LNCaP clone FGC (cell line): ENCODE data around the gene C12orf42.

ENCODE experiments used
- DNase-seq: peaks from one replicate; pipeline ENCODE4 v3.0.0-alpha.2; 2011; ENCODE audit warnings: low read depth
- H3K4me3 ChIP-seq: 2 replicates; pipeline ENCODE4 v1.5.1; 2011; ENCODE audit warnings: mild to moderate bottlenecking, low read depth, low read length, control low read depth
- TF ChIP-seq, protein P1 (sequence below): IDR thresholded peaks from 2 replicates; pipeline ENCODE4 v1.5.1; 2012; ENCODE audit warnings: mild to moderate bottlenecking; ENCODE audit not compliant: control insufficient read depth, insufficient read depth; ENCODE audit errors: extremely low read depth

The C12orf42 gene

DNA sequence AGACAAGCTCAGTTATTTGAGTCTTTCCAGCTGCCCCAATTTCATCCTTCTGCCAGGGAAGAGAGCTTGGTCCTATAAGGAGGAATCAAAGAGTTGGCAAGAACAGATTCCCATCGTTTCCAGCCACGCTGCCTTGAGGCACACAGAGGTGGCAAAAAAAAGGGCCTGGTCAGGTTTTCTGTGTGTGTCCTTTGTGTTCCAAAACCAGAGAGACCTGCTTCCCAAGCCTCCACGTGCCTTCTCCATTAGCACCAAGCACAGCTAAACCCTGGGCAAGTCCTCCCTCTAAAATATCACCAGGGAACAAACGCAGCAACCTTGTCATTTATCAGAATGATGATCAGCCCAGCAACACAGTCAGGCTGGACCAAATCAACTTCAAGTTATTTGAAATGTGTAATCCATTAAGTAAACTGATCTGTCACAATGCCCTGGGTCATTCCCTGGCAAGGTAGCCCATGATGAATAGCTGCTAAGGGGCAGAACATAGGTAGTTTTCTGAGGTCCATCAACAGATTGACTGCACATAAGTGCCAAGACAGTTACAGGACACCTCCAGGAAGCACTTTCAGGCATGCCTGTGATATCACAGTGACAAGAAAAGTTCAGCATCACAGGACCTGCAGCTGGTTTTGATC is 28.6 kb upstream of the C12orf42 start:
- TF ChIP-seq, protein P1, sequence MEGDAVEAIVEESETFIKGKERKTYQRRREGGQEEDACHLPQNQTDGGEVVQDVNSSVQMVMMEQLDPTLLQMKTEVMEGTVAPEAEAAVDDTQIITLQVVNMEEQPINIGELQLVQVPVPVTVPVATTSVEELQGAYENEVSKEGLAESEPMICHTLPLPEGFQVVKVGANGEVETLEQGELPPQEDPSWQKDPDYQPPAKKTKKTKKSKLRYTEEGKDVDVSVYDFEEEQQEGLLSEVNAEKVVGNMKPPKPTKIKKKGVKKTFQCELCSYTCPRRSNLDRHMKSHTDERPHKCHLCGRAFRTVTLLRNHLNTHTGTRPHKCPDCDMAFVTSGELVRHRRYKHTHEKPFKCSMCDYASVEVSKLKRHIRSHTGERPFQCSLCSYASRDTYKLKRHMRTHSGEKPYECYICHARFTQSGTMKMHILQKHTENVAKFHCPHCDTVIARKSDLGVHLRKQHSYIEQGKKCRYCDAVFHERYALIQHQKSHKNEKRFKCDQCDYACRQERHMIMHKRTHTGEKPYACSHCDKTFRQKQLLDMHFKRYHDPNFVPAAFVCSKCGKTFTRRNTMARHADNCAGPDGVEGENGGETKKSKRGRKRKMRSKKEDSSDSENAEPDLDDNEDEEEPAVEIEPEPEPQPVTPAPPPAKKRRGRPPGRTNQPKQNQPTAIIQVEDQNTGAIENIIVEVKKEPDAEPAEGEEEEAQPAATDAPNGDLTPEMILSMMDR = no peak
- H3K4me3 ChIP-seq = no peak overlapping the region
- DNase-seq = no peak

DNA sequence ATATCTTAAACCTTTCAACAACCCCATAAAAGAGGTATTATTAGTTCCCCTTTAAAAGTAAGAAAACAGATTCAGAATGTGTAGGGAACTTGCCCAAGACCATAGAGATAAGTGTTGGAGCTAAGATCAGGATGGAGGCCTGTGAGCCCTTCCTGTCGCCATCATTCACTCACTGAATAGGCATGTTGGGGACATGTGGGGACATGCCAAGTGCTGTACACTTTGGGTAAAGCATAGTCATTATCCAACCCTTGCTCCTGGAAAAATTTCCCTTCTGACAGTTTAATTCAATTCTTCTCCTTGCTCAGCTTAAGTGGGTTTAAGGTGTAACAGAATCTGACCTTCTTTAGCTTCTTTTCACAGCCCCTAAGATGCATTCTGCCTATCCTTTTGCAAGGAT is 28.0 kb upstream of the C12orf42 start:
- TF ChIP-seq, protein P1 = no peak
- DNase-seq = no peak
- H3K4me3 ChIP-seq = no peak overlapping the region

DNA sequence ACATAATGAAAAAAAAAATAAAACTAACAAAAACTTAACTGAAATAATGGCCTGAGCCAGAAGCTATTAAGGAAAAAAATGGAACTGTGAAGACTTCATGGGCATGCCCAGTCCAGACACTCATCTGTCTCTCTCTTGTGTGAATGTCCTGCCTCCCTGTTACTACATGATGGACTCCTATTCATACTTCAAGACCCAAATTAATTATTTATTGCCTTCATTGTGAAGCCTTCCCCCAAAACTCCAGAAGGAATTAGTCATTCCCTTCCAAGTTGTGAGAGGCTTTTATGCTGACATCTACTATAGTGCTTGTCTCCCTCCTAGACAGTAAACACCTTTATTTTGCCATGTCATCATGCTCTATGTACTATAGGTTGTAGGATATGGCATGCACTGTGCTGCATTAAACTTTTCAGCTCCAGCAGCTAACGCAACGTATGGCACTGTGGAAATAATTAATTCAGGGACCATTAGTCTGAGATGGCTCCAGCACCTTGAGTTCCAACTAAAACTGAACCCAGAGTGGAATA is 25.0 kb upstream of the C12orf42 start:
- H3K4me3 ChIP-seq = no peak overlapping the region
- no peak for DNase-seq
- TF ChIP-seq, protein P1 = no peak

DNA sequence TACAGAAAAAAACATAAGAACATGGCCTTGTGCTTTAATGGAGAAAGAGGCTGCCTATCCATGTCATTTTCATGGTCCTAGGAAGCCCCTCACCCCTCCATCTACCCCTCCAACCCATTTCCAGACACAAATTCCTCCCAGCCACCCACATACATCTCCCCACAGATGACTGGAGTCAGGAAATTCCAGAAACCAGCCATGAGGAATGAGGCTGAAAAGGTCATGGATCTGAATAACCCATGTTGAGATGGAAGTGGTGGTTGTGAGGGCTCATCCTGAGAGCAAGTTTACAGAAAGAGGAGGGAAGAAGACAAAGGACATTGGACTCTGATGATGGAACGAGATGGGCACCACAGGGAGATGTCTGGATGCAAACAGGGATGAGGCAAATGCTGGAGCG is 23.9 kb upstream of the C12orf42 start:
- DNase-seq = no peak
- H3K4me3 ChIP-seq = no peak overlapping the region
- TF ChIP-seq, protein P1 = no peak

DNA sequence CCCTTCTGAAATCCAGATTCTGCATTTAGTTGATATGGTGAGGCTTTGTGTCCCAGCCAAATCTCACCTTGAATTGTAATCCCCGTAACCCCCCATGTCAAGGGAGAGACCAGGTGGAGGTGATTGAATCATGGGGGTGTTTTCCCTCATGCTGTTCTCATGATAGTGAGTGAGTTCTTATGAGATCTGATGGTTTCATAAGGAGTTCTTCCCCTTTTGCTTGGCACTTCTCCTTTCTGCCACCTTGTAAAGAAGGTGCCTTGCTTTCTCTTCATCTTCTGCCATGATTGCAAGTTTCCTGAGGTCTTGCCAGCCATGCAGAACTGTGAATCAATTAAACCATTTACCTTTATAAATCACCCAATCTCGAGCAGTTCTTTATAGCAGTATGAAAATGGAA is 23.1 kb upstream of the C12orf42 start:
- no peak for DNase-seq
- TF ChIP-seq, protein P1 = no peak
- H3K4me3 ChIP-seq = no peak overlapping the region

DNA sequence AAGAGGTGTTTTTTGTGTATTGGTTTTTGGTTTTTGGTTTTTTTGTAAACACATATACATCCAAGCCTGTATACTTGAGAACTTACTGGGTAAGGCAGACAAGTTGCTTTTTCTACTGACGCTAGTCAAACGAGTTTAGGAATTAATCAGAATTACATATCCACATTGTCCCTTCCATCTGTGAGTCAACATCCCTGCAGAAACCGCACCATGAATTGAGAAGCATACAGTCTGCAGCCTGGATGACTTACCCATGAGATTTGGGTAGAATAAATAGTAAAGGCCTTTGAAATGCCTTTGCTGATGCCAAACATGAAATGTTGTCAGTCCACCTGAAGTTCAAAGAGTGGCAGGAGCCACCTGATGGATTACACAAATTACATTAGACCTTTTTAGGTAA is 21.4 kb upstream of the C12orf42 start:
- DNase-seq = no peak
- H3K4me3 ChIP-seq = no peak overlapping the region
- TF ChIP-seq, protein P1 = no peak

DNA sequence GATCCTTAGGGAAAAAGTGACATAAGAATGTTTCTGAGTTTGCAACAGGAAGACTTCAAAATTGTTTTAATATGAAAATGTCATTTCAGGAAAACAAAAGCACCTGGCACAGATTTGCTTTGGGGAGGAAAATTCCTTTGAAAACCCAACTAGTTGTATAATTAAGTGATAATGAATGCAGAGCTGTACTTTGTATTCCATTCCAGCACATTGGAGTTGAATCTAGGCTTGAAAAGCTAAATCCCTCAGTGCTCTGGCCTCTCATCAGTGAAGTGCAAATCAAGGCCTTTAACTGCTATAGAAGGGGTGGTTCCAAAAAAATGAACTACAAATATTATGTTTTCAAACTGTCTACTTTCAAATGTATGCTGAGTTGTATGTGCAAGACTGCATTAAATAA is 19.6 kb upstream of the C12orf42 start:
- no peak for DNase-seq
- no peak overlapping the region for H3K4me3 ChIP-seq
- TF ChIP-seq, protein P1 = no peak
